ENCODE measurements around the gene ITGB6.

- TF ChIP-seq CTCF (IDR thresholded peaks at IDR 0.05) (no peak), POLR2A (IDR thresholded peaks at IDR 0.05) (no peak)
Observed at GRCh38 chr2:160144280-160144990, 55.6 kb downstream of the ITGB6 start.

Measured in vagina (tissue), 2 donors.